Transverse colon (tissue), 4 donors: ENCODE results near the gene CSH2.
"Not testable (repeated sequence)": the region's sequence is repeated elsewhere in the genome, so short reads cannot be mapped to it uniquely, and the experiment has no call there.

Experiments used
- CTCF ChIP-seq, 5 experiments: fragments of 200-600 bp in 3 of 5; fragments of 450-650 bp in 2 of 5; sonication (generic) in 3 of 5; IDR thresholded peaks; 1 replicate in 2 of 5; 2 replicates in 3 of 5; pipeline ENCODE4 v1.5.1; 2016 to 2017; ENCODE audit warnings: antibody characterized with exemption in 5 of 5, inconsistent platforms in 3 of 5, mild to moderate bottlenecking in 2 of 5, moderate library complexity in 1 of 5
- POLR2A ChIP-seq: fragments of 450-650 bp; IDR thresholded peaks from one replicate; pipeline ENCODE4 v1.6.1; 2016; ENCODE audit warnings: antibody characterized with exemption, mild to moderate bottlenecking, moderate library complexity
- POLR2AphosphoS5 ChIP-seq, 3 donors: sonication (generic); formaldehyde crosslinking; IDR thresholded peaks; one replicate each; pipeline ENCODE4 v1.6.1; 2016; ENCODE audit warnings: antibody characterized with exemption in 3 of 3

DNA sequence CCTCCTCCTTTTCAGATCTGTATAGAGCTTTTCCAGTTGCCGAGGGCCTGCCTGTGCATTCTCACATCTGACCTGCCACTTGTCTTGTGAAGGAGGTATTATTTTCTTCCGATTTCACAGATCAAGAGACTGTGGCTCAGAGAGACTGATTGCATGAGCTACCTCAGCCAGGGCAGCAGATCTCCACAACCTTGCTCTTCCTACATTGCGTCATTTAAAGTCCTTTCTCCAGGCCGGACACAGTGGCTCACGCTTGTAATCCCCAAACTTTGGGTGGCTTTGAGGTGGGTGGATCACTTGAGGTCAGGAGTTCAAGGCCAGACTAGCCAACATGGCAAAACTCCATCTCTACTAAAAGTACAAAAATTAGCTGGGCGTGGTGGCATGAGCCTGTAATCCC is 46.6 kb upstream of the CSH2 start:
- not testable (repeated sequence) for TF ChIP-seq POLR2A; CTCF (IDR thresholded peaks at IDR 0.05); POLR2AphosphoS5 (IDR thresholded peaks at IDR 0.05)
